Activated CD8-positive, alpha-beta T cell treated with anti-CD3 and anti-CD28 coated beads for 36 hours (primary cell): ENCODE results near the gene PABPN1L. TPM values are rescaled to one million over a fixed set of nuclear protein-coding genes. Genes with fewer than 3 reads are reported as not detected.

ENCODE experiments used
- ATAC-seq: fragments of 200-7000 bp; cut with Tn5 transposase; one replicate; pipeline ENCODE4 v1.10.0; 2021; ENCODE audit warnings: mild to moderate bottlenecking, moderate library complexity
- CTCF ChIA-PET: fragments of 350-600 bp; sonication (Branson Sonifier 250); formaldehyde crosslinking; loops from one replicate; lab custom pipeline; 2021; ENCODE audit warnings: antibody characterized with exemption; lab: Charles Lee
- POLR2A ChIA-PET: fragments of 350-600 bp; sonication (Branson Sonifier 250); formaldehyde crosslinking; loops from one replicate; lab custom pipeline; 2021; ENCODE audit warnings: antibody characterized with exemption; lab: Charles Lee
- DNase-seq: peaks from one replicate; pipeline ENCODE4 v3.0.0-alpha.2; 2020
- H3K27ac Mint-ChIP-seq: one replicate; pipeline ENCODE4 v1.8.0; 2021; ENCODE audit warnings: mild to moderate bottlenecking, mixed read lengths
- H3K27me3 Mint-ChIP-seq: one replicate; pipeline ENCODE4 v1.8.0; 2021; ENCODE audit warnings: mixed read lengths
- H3K36me3 Mint-ChIP-seq: one replicate; pipeline ENCODE4 v1.8.0; 2021; ENCODE audit warnings: low read depth, mixed read lengths
- H3K4me1 Mint-ChIP-seq: one replicate; pipeline ENCODE4 v1.8.0; 2021; ENCODE audit warnings: low read depth, mixed read lengths
- H3K4me3 Mint-ChIP-seq: one replicate; pipeline ENCODE4 v1.8.0; 2021; ENCODE audit warnings: mild to moderate bottlenecking, moderate library complexity, mixed read lengths
- H3K9me3 Mint-ChIP-seq: one replicate; pipeline ENCODE4 v1.8.0; 2021; ENCODE audit warnings: mixed read lengths
- intact Hi-C: fragments of 100-400 bp; cut with micrococcal nuclease; formaldehyde crosslinking; loops from one replicate; pipeline ENCODE4 v1.10.0; 2022
- total RNA-seq, 2 experiments: library from RNA; stranded (reverse); gene quantifications; one replicate each; pipeline ENCODE4 v1.2.3, GENCODE V29; 2021
- TF ChIP-seq, protein P1 (sequence below): fragments of 200-600 bp; IDR thresholded peaks from one replicate; pipeline ENCODE4 v1.8.0; 2022; ENCODE audit warnings: antibody characterized with exemption, mild to moderate bottlenecking

PABPN1L gene
- total RNA-seq, 2 experiments from 2014 or later: not detected

DNA sequence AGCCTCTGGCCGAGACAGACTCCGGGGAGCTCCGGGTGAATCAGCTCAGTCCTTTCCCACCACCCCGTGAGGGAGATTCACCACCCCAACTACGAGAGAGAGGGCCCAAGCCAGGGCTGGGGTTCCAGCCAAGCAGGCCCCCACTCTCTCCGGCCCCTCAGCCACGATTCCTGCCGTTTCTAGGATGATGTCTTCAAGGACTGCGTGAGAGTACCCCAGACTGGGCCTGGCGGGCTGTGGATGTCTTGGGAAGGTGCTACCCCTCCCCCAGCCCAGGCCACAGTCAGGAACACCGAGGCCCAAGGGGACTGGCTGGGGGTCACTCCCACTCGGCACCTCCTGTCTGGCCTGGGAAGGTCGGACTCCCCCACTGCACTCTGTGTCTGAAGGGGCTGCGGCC, 21.6 kb upstream of the PABPN1L start:
- DNase-seq (no peak), ATAC-seq (no peak)
- Mint-ChIP-seq H3K4me3 (no peak overlapping the region), H3K4me1 (no peaks in the 10 kb centered on the region), H3K27ac (no peak overlapping the region), H3K36me3 (no peaks in the 10 kb centered on the region), H3K9me3 (no peaks in the 10 kb centered on the region), H3K27me3 (no peaks in the 10 kb centered on the region)
- TF ChIP-seq, protein P1, sequence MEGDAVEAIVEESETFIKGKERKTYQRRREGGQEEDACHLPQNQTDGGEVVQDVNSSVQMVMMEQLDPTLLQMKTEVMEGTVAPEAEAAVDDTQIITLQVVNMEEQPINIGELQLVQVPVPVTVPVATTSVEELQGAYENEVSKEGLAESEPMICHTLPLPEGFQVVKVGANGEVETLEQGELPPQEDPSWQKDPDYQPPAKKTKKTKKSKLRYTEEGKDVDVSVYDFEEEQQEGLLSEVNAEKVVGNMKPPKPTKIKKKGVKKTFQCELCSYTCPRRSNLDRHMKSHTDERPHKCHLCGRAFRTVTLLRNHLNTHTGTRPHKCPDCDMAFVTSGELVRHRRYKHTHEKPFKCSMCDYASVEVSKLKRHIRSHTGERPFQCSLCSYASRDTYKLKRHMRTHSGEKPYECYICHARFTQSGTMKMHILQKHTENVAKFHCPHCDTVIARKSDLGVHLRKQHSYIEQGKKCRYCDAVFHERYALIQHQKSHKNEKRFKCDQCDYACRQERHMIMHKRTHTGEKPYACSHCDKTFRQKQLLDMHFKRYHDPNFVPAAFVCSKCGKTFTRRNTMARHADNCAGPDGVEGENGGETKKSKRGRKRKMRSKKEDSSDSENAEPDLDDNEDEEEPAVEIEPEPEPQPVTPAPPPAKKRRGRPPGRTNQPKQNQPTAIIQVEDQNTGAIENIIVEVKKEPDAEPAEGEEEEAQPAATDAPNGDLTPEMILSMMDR: no peak
- ChIA-PET CTCF (no interaction called here), POLR2A (no interaction called here)
- intact Hi-C loops: no loop called here

DNA sequence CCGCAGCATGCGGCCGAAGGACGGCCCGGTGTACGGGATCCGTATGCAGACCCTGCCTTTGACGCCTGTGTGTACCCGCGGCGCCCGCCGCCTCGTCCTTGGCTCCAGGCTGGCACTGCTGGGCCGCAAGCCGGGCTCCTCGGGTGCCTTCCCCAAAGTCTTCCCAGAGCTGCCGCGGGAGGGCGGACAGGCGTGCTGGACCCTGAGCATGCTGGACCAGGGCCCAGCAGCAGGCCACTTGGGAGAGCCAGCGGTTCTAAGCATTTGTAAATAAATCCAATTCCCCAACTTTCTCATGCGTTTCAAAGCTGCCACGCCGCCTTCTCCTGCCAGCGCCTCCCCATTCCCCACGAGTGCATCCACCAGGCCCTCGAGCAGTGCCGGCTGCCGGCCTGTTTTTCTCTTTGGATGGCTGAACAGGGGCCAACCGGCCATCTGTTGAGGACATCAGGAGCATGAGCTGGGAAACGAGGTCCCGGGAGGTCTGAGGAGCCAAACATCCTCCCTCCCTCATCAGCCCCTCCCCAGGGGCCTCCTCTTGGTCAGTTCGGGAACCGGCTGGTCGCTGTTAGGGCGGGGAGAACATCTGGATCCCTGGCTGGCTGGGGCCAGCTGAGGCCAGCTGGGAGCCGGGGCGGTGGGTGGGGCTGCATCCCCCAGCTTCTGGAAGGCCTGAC, 20.5 kb upstream of the PABPN1L start:
- Mint-ChIP-seq H3K36me3 (no peaks in the 10 kb centered on the region), H3K27ac (no peak overlapping the region), H3K27me3 (no peaks in the 10 kb centered on the region), H3K4me3 (no peak overlapping the region), H3K9me3 (no peaks in the 10 kb centered on the region), H3K4me1 (no peaks in the 10 kb centered on the region)
- CTCF ChIA-PET: interaction anchor here (0.7 kb wide), 1 partner anchor 29 kb away, joined by 3 read pairs; no protein-coding TSS in a partner anchor
- POLR2A ChIA-PET: interaction anchor here (0.6 kb wide), 1 partner anchor 22 kb away, joined by 3 read pairs; no protein-coding TSS in a partner anchor
- ATAC-seq (no peak), DNase-seq (no peak)
- intact Hi-C loops: no loop called here
- TF ChIP-seq, protein P1: no peak

DNA sequence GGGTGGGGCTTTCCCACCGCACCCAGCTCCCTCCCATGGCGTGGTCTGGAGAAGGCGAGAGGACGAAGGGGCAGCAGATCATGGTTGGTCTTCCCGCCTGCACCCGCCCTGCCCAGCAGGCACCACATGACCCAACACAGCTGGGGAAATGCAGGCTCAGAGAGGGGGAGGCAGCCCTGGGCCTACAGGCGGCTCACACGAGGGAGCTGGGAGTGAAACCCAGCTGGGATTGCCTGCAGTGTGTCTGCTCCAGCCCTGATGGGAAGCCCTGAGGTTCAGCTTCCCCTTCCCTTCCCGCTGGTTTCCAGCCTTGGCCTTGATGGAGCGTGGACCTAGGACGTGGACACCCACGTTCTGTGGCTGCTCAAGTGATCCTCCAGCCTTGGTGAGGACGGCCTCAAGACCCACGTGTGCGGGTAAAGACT, 20.0 kb upstream of the PABPN1L start:
- H3K4me3 Mint-ChIP-seq: no peak overlapping the region
- no peaks in the 10 kb centered on the region for H3K4me1 Mint-ChIP-seq
- intact Hi-C loops: no loop called here
- no peaks in the 10 kb centered on the region for H3K36me3 Mint-ChIP-seq
- ATAC-seq (no peak), DNase-seq (no peak)
- POLR2A ChIA-PET: no interaction called here
- H3K9me3 Mint-ChIP-seq: no peaks in the 10 kb centered on the region
- CTCF ChIA-PET: no interaction called here
- TF ChIP-seq, protein P1: no peak
- H3K27me3 Mint-ChIP-seq: no peaks in the 10 kb centered on the region
- H3K27ac Mint-ChIP-seq: no peak overlapping the region

DNA sequence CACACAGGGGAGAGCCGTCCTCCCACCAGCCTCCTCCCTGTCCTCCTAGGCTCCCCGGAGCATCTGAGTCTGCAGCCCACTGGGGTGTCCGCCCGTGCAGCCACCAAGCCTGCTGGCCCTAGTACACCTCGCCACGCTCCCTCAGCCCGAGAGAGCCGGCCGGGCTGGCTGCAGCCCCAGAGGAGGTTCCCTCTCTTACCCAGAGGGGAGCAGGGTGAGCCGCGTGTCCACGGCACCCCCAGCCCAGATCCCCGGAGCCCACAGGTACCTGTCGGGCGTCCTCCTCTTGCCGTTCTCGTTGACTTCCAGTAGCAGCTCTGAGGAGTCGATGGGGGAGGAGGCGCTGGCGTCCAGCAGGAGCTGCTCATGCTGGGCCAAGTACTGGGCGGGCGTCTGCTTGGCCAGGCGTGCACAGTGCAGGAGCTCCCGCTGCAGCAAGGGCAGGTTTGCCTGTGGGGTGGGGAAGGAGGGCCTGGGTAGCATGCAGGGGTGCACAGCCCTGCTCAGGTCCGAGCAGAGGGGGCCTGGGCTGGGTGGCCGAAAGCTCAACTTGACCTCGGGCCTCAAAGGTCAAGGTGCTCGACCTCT, 19.3 kb upstream of the PABPN1L start:
- intact Hi-C loops: no loop called here
- CTCF ChIA-PET: no interaction called here
- POLR2A ChIA-PET: no interaction called here
- DNase-seq (no peak), ATAC-seq (no peak)
- TF ChIP-seq, protein P1: no peak
- H3K36me3 Mint-ChIP-seq: no peaks in the 10 kb centered on the region
- no peaks in the 10 kb centered on the region for H3K4me1 Mint-ChIP-seq
- H3K4me3 Mint-ChIP-seq: no peak overlapping the region
- no peaks in the 10 kb centered on the region for H3K9me3 Mint-ChIP-seq
- no peak overlapping the region for H3K27ac Mint-ChIP-seq
- no peaks in the 10 kb centered on the region for H3K27me3 Mint-ChIP-seq

DNA sequence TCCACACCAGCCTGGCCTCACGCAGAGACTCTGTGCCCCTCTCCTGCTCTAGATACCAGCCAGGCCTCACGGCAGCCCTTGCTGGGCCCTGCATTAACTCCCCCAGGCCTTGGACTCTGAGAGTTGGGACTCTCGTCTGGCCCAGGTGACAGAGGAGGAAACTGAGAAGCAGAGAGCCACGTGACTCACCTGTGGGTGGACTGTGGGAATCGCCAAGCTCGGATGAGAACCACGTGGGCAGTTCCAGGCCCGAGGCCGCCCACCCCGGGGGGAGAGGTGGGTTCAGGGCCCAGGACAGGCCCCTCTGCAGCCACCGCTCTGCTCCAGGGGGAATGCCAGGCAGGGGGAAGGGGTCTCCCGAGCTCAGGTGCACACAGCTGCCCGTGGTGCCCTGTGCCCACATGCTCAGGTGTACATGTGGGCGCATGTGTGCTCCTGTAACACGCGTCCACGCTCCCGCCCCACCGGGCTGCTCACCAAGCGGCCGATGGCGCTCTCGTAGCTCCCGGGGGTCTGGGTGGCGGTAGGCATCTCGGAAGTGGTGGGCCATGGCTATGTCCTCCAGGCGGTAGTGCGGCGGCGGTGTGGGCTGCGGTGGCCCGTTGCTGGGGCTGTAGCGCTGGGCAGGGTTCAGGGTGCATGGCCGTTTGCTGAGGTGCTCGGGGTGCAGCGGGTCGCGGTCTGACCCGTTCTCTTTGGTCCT, 18.3 kb upstream of the PABPN1L start:
- Mint-ChIP-seq H3K27me3 (no peaks in the 10 kb centered on the region), H3K9me3 (no peaks in the 10 kb centered on the region), H3K36me3 (no peaks in the 10 kb centered on the region), H3K27ac (no peak overlapping the region), H3K4me3 (no peak overlapping the region), H3K4me1 (no peaks in the 10 kb centered on the region)
- intact Hi-C loops: no loop called here
- ChIA-PET CTCF (no interaction called here), POLR2A (no interaction called here)
- TF ChIP-seq, protein P1: no peak
- ATAC-seq (no peak), DNase-seq (no peak)
